ENCODE measurements around the gene COL4A4.

COL4A4 gene

GRCh38 chr2:226978300-226978699 lies 185.7 kb downstream of the COL4A4 start:
- DNase-seq: no peak

- no peak for DNase-seq
Measured at GRCh38 chr2:226977775-226978190, 186.2 kb downstream of the COL4A4 start.

- no peak for DNase-seq
Measured at GRCh38 chr2:226973816-226974215, 190.2 kb downstream of the COL4A4 start.

- no peak for DNase-seq
Measured at GRCh38 chr2:226971770-226972169, 192.2 kb downstream of the COL4A4 start.

DNA sequence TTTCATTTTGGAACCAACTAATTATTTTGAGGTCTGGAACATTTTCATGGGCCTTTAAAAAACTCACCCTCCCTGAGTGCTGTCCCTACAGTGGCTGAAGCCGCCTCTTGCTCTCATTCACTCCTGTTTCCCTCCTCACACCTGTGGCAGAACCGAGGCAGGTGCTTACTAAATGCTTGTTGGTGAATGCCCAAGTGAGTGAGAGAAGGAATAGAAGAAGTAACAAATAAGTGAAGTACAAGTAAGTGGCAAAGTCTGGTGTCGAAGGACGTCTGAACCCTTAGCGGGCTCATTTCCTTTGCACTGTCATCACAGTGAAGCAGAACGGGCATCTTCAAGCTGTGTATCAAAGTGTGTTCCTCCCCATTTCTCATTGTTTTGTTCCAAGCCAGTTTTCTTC lies 192.9 kb downstream of the COL4A4 start:
- DNase-seq: no peak

- no peak for DNase-seq
Measured at GRCh38 chr2:226970362-226970761, 193.6 kb downstream of the COL4A4 start.

- DNase-seq: no peak
Measured at GRCh38 chr2:226969417-226970080, 194.5 kb downstream of the COL4A4 start.

- no peak for DNase-seq
Measured at GRCh38 chr2:226965376-226965775, 198.6 kb downstream of the COL4A4 start.

GRCh38 chr2:226963528-226963927 lies 200.5 kb downstream of the COL4A4 start:
- no peak for DNase-seq

- no peak for DNase-seq
Measured at GRCh38 chr2:226962176-226962773, 201.7 kb downstream of the COL4A4 start.

GRCh38 chr2:226959418-226959817 lies 204.6 kb downstream of the COL4A4 start:
- no peak for DNase-seq

- DNase-seq: no peak
Measured at GRCh38 chr2:226956659-226957058, 207.3 kb downstream of the COL4A4 start.

GRCh38 chr2:226953826-226954225 lies 210.2 kb downstream of the COL4A4 start:
- no peak for DNase-seq

DNA sequence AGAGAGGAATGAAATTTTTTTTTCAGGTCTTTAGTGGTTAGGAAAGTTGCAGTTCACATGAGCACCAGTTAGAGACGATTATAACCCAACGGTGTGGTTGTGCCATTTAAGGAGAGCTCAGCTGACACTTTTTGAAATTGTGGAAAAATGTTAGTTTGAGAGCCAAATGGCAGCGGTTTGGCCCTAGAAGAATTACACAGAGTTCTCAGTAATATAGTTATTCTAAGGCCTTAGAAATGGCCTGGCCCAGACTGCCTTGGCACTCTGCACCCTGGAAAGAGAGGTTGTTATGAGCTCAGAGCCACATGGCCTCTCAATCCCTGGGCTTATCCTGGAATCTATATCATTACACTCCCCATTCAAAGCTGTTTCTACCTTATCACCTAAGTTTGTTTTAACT lies 210.8 kb downstream of the COL4A4 start:
- no peak for DNase-seq
